Neural cell (in vitro differentiated cells): ENCODE results near the gene PRRT1. TPM values are rescaled to one million over a fixed set of nuclear protein-coding genes. Genes with fewer than 3 reads are reported as not detected.

Experiments used
- H2AFZ ChIP-seq: fragments of 200-600, 300-800 bp; sonication (generic), shearing (Covaris generic); 2 replicates; pipeline ENCODE4 v1.6.0; 2014; ENCODE audit warnings: low read depth, mild to moderate bottlenecking, antibody characterized with exemption, low read length, moderate library complexity
- H3F3A ChIP-seq: fragments of 200-600 bp; shearing (Covaris generic); 2 replicates; pipeline ENCODE4 v1.6.1; 2016; ENCODE audit warnings: mild to moderate bottlenecking, moderate library complexity, mixed read lengths, antibody characterized with exemption, low read length; ENCODE audit not compliant: insufficient read depth, poor library complexity, severe bottlenecking
- H3K27ac ChIP-seq: fragments of 200-600, 300-800 bp; sonication (generic), shearing (Covaris generic); 2 replicates; pipeline ENCODE4 v1.5.1; 2014; ENCODE audit warnings: mild to moderate bottlenecking, low read length, moderate library complexity
- H3K27me3 ChIP-seq: fragments of 300-800, 200-600 bp; sonication (generic), shearing (Covaris generic); 2 replicates; pipeline ENCODE4 v1.6.0; 2014; ENCODE audit warnings: mild to moderate bottlenecking, low read depth, low read length, moderate library complexity; ENCODE audit not compliant: insufficient read depth
- H3K36me3 ChIP-seq: fragments of 300-800, 200-600 bp; sonication (generic), shearing (Covaris generic); 2 replicates; pipeline ENCODE4 v1.5.1; 2014; ENCODE audit warnings: mild to moderate bottlenecking, antibody characterized with exemption, low read length, moderate library complexity; ENCODE audit not compliant: insufficient read depth
- H3K4me2 ChIP-seq: fragments of 300-800, 200-600 bp; sonication (generic), shearing (Covaris generic); 2 replicates; pipeline ENCODE4 v1.6.0; 2014; ENCODE audit warnings: mild to moderate bottlenecking, low read length
- H3K4me3 ChIP-seq: fragments of 300-800, 200-600 bp; sonication (generic), shearing (Covaris generic); 2 replicates; pipeline ENCODE4 v1.5.1; 2014; ENCODE audit warnings: mild to moderate bottlenecking, low read length, moderate library complexity
- H3K79me2 ChIP-seq: fragments of 200-600 bp; shearing (Covaris generic); replicated peaks from 2 replicates; pipeline ENCODE4 v1.6.0; 2014; ENCODE audit warnings: mild to moderate bottlenecking, low read length, moderate library complexity; ENCODE audit not compliant: insufficient read depth
- H3K9ac ChIP-seq: fragments of 300-800, 200-600 bp; sonication (generic), shearing (Covaris generic); 2 replicates; pipeline ENCODE4 v1.6.1; 2016; ENCODE audit warnings: mild to moderate bottlenecking, low read length, mixed read lengths
- H3K9me2 ChIP-seq: fragments of 200-600 bp; shearing (Covaris generic); 2 replicates; pipeline ENCODE4 v1.6.1; 2016; ENCODE audit warnings: mild to moderate bottlenecking, low read length, mixed read lengths; ENCODE audit not compliant: insufficient read depth
- H3K9me3 ChIP-seq: fragments of 200-600, 300-800 bp; sonication (generic), shearing (Covaris generic); 2 replicates; pipeline ENCODE4 v1.6.1; 2016; ENCODE audit warnings: mild to moderate bottlenecking, mixed run types, low read length, moderate library complexity, mixed read lengths
- H4K20me1 ChIP-seq: fragments of 200-600 bp; shearing (Covaris generic); 2 replicates; pipeline ENCODE4 v1.6.1; 2016; ENCODE audit warnings: mild to moderate bottlenecking, mixed run types; ENCODE audit not compliant: insufficient read depth
- CTCF ChIP-seq: fragments of 450-650 bp; IDR thresholded peaks from 2 replicates; pipeline ENCODE4 v1.5.1; 2014; ENCODE audit warnings: antibody characterized with exemption, mild to moderate bottlenecking, moderate library complexity; ENCODE audit not compliant: poor library complexity, severe bottlenecking
- EZH2 ChIP-seq: fragments of 200-600, 300-800 bp; shearing (Covaris generic), sonication (generic); IDR thresholded peaks from 2 replicates; pipeline ENCODE4 v1.6.1; 2014; ENCODE audit warnings: antibody characterized with exemption, low read length, borderline replicate concordance, mild to moderate bottlenecking; ENCODE audit not compliant: insufficient read depth, poor library complexity, severe bottlenecking
- MXI1 ChIP-seq: fragments of 450-650 bp; conservative IDR thresholded peaks from 2 replicates; pipeline ENCODE4 v1.6.1; 2014; ENCODE audit warnings: antibody characterized with exemption, mild to moderate bottlenecking; ENCODE audit not compliant: poor library complexity, severe bottlenecking
- POLR2AphosphoS5 ChIP-seq: IDR thresholded peaks from 2 replicates; pipeline ENCODE4 v1.6.1; 2012
- RAD21 ChIP-seq: fragments of 450-650 bp; conservative IDR thresholded peaks from 2 replicates; pipeline ENCODE4 v1.6.1; 2014; ENCODE audit warnings: antibody characterized with exemption, mild to moderate bottlenecking, moderate library complexity
- REST ChIP-seq: IDR thresholded peaks from 2 replicates; pipeline ENCODE4 v1.6.1; 2012; ENCODE audit warnings: borderline replicate concordance
- SMC3 ChIP-seq: fragments of 450-650 bp; conservative IDR thresholded peaks from 2 replicates; pipeline ENCODE4 v1.6.1; 2014; ENCODE audit warnings: antibody characterized with exemption, mild to moderate bottlenecking, moderate library complexity; ENCODE audit not compliant: poor library complexity
- TAF1 ChIP-seq: IDR thresholded peaks from 2 replicates; pipeline ENCODE4 v1.6.1; 2012; ENCODE audit warnings: low read depth
- polyA plus RNA-seq: library from polyadenylated mRNA; depleted of rRNA; stranded (reverse); fragments of >200 nt; gene quantifications from 2 replicates; pipeline ENCODE4 v1.2.3, GENCODE V29; 2014

Gene PRRT1
- polyA plus RNA-seq, 1 donor from 2014 or later = 0.22 TPM

GRCh38 chr6:32110632-32111031 is 41.1 kb downstream of the PRRT1 start:
- H3K27ac ChIP-seq = no peak overlapping the region
- H4K20me1 ChIP-seq = no peaks in the 10 kb centered on the region
- TF ChIP-seq SMC3 = no peak
- no peak for TF ChIP-seq POLR2AphosphoS5
- TF ChIP-seq RAD21 = no peak
- no peak for TF ChIP-seq CTCF
- TF ChIP-seq EZH2 = no peak
- no peak for TF ChIP-seq REST
- H3K36me3 ChIP-seq = no peaks in the 10 kb centered on the region
- no peaks in the 10 kb centered on the region for H3K9me2 ChIP-seq
- H3K9ac ChIP-seq = no peak overlapping the region
- H3K4me2 ChIP-seq = no peak overlapping the region
- H3K4me3 ChIP-seq = no peak overlapping the region
- no peaks in the 10 kb centered on the region for H3K79me2 ChIP-seq
- H3F3A ChIP-seq = no peaks in the 10 kb centered on the region
- no peaks in the 10 kb centered on the region for H3K27me3 ChIP-seq
- no peaks in the 10 kb centered on the region for H3K9me3 ChIP-seq
- H2AFZ ChIP-seq = no peak overlapping the region

GRCh38 chr6:32109765-32110160 is 42.0 kb downstream of the PRRT1 start:
- H4K20me1 ChIP-seq = no peaks in the 10 kb centered on the region
- H3F3A ChIP-seq = no peaks in the 10 kb centered on the region
- H3K27ac ChIP-seq = no peak overlapping the region
- no peaks in the 10 kb centered on the region for H3K36me3 ChIP-seq
- no peaks in the 10 kb centered on the region for H3K79me2 ChIP-seq
- no peaks in the 10 kb centered on the region for H3K9me3 ChIP-seq
- H3K4me2 ChIP-seq = no peak overlapping the region
- no peaks in the 10 kb centered on the region for H3K9me2 ChIP-seq
- H3K4me3 ChIP-seq = no peak overlapping the region
- H3K27me3 ChIP-seq = no peaks in the 10 kb centered on the region
- H3K9ac ChIP-seq = no peak overlapping the region
- TF ChIP-seq RAD21 (no peak), TAF1 (no peak), CTCF (no peak), SMC3 (no peak), MXI1 (no peak)
- H2AFZ ChIP-seq = no peak overlapping the region
